ENCODE results near the gene SMYD5.

GRCh38 chr2:73223821-73224220 is 9.8 kb downstream of the SMYD5 start:
- no peak for TF ChIP-seq CTCF (IDR thresholded peaks at IDR 0.05)
- TF ChIP-seq POLR2A (IDR thresholded peaks at IDR 0.05), result no peak
